RKO (cell line): Measurements from ENCODE around the gene LAMA5.

Experiments
- DNase-seq: peaks from one replicate; pipeline ENCODE4 v3.0.0-alpha.2; 2016; ENCODE audit warnings: low spot score

Gene LAMA5

DNA sequence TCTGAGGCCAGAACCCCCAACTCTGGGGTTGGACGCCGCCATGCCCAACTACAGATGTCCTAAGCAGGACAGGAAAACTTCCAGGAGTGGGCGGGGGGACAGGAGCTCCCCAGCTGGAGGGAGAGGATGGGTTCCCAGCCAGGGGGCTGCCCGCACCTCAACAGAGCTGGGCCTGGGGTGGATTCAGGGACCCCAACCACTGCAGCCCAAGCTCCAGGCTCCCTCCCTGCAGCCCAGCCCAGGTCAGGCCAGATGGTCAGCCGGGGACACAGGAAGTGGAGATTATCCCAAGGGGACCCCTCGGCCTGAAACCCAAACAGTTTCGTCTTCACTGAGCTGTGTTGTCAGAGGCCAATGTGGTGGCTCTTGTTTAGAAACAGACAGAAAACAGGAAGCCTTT is 9.4 kb downstream of the LAMA5 start:
- no peak for DNase-seq

DNA sequence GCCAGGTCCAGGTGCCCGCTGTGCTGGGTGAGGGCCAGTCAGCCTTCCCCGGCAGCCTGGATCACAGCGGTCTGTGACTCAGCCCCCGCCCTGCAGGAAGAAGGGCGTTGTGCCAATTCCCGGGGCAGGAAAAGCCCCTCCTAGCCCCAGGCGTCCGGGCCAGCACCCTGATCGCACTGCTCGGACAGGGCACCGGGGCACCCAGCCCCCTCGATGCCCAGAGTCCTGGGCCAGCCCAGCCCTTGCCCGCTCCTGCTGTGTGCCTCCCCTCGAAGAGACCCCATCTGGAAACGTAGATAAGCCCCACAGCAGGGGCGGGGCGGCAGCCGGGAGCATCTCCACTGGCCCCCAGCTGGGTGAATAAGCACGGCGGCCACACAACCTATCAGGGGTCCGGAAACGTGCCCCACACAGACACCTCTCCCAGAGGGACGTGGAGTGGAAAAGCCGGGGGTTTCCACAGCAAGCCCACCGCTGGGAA is 9.9 kb downstream of the LAMA5 start:
- no peak for DNase-seq

GRCh38 chr20:62356589-62357186 is 10.4 kb downstream of the LAMA5 start:
- DNase-seq: no peak

- no peak for DNase-seq
These were observed 11.1 kb downstream of the LAMA5 start for GRCh38 chr20:62355878-62356588.

GRCh38 chr20:62355516-62355877 is 11.6 kb downstream of the LAMA5 start:
- no peak for DNase-seq

- DNase-seq: no peak
These were observed 12.2 kb downstream of the LAMA5 start for GRCh38 chr20:62354811-62355341.

GRCh38 chr20:62354031-62354808 is 12.9 kb downstream of the LAMA5 start:
- DNase-seq: no peak

- no peak for DNase-seq
These were observed 13.7 kb downstream of the LAMA5 start for GRCh38 chr20:62353289-62354030.

DNA sequence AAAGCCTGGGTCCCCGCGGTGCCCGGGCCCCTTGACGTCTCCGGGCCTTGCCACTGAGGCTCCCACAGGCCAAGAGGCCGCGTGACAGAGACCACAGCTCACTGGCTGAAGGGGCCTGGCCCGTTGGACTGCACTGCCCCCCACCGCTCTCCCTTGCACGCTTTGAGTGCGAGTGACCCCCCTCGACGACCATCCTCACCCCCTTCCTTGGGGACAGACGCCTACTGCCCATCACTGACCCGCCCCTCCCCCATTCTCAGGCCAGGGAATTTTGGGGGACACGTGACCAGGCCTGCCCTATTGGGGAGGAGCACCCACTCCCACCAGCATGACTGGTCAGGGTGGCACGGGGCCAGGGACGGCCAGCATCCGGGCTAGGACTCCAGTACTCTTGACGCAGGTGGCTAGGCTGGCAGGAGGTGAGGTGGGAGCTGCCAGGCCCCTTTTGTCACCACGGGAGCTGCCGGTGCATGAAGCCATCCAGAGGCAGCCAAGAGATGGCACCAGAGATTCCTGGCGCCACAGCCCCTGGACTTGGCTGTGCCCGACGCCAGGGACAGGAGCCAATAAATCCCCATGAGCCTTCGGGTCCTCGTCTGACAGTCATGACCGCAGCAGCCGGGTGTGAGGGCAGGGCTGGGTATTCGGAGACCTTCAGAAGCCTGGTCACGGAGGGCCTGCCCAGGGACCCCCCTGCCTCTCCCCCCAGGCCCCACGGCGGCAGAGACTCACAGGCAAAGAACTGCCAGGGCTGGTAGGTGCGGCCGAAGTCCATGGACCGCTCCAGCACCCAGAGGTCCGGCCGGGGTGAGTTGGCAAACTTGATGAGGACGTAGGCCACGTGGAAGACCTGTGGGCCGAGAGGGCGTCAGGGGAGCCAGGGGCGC is 14.5 kb downstream of the LAMA5 start:
- DNase-seq: no peak

DNA sequence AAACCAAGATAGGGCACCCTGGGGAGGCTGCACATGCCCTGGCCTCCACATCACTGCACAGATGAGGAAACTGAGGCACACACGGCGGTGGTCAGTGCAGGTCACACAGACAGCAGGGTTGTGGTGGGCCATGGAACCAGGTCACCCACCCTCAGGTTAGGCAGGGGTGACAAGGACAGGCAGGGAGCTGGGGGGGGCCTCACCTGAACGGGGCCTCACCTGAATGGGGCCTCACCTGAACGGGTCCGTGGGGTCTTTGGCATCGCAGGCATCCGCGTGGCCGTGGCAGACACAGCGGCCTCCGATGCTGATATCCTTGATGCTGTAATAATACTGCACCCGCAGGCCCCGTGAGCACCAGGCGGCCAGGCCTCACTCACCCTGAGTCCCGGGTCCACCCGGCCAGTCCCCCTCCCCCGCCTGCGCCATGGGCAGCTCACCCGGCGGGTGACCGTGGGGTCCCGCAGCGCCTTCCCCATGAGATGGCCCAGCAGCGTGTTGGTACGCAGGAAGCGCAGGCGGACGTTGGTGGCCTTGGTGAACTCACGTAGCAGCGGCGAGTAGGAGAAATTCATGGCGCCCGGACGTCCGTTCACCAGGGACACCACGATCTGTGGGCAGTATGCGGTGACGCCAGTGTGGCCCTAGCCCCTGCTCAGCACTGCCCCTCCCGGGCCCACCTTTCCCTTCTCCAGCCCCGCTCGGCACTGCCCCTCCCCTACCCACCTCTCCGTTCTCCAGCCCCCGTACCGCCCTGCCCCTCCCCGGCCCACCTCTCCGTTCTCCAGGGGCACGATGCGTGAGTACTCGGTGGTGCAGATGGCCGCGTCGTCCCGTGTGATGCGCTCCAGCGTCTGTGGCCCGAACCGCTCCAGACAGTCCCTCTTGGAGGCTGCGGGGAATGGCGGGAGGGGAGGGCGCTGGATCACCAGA is 15.4 kb downstream of the LAMA5 start:
- no peak for DNase-seq

GRCh38 chr20:62350629-62351422 is 16.3 kb downstream of the LAMA5 start:
- no peak for DNase-seq

GRCh38 chr20:62350098-62350628 is 16.9 kb downstream of the LAMA5 start:
- DNase-seq: no peak

- no peak for DNase-seq
These were observed 17.5 kb downstream of the LAMA5 start for GRCh38 chr20:62349556-62350097.

GRCh38 chr20:62348604-62349003 is 18.5 kb downstream of the LAMA5 start:
- no peak for DNase-seq

- no peak for DNase-seq
These were observed 19.7 kb downstream of the LAMA5 start for GRCh38 chr20:62347445-62347844.

DNA sequence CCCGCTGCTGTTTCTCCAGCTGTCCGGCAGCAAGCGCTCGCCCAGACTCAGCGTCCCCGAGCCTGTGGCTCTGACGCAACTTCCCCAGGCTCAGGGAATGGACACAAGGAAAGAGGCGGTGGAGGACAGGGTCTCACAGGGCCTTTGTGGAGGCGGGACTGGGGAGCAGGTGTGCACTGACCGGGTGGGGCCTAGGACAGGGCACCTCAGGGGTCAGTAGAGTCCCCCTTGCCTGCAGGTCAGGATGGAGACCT is 20.0 kb downstream of the LAMA5 start:
- DNase-seq: no peak

DNA sequence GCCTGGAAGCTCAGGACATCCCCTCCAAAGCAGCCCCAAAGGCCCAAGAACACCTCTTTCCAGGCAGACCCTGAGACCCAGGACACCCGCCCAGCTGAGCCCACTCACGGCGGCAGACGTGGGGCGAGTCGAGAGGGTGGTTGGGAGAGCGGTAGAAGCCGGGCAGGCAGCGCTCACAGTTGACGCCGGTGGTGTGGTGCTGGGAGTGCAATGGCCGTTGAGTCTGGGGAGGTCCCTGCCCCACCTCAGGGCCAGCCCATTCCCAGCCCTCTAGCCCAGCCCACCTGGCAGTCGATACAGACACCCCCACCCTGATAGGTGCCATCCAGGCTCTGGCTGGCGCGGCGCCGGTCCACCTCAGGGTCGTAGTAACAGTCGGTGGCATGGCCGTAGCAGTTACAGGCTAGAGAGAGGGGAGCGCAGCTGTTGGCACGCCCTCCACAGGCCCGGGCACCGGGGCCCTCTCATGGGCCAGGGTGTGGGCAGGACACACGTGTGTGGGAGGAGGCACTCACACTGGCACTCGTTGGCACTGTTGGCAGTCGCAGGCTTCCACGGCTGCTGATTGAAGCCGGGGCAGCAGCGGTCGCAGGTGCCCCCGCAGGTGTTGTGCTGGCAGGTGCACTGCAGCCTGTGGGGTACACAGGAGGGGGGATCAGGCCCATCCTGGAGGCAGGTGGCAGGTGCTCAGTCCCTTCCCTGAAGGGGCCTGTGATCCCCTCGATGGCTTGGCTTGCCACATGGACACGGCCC is 20.5 kb downstream of the LAMA5 start:
- no peak for DNase-seq

GRCh38 chr20:62345681-62346370 is 21.3 kb downstream of the LAMA5 start:
- no peak for DNase-seq
